ENCODE results near the gene RPRD1A. TPM values are rescaled to one million over a fixed set of nuclear protein-coding genes. Genes with fewer than 3 reads are reported as not detected.
A peak's percentile ranks its signal among the peaks of the same experiment; 100 is the strongest.

The RPRD1A gene
- total RNA-seq, 2 experiments from 2014 or later: 33.5 to 33.9 TPM

DNA sequence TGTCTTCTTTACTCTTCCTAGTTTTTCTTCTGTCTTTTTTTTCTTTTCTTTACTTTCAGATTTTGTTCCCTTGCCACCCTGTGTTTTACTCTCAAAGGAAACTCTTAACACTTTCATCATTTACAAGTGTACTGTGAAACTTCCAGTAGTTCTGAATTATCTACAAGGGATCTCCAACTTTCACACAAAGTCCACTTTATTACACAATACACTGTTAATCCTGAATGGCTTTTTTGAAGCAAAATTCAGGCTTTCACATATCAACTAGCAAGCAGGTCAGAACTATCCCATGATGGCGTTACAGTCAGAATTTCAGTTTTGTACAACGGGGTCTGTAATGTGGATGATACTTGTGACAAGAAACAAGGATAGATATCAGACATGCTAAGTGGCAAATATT lies 60.4 kb downstream of the RPRD1A start:
- H3K27ac Mint-ChIP-seq: no peak overlapping the region
- no peak for DNase-seq
- H3K4me1 Mint-ChIP-seq: peaks cover 6% of the 10 kb centered on the region
- no peaks in the 10 kb centered on the region for H3K9me3 Mint-ChIP-seq
- H3K36me3 Mint-ChIP-seq: peaks cover 1% of the 10 kb centered on the region
- ATAC-seq (ENCODE audit: low read depth): no peak
- POLR2A ChIA-PET: no interaction called here
- no peaks in the 10 kb centered on the region for H3K27me3 Mint-ChIP-seq
- no peak overlapping the region for H3K4me3 Mint-ChIP-seq

DNA sequence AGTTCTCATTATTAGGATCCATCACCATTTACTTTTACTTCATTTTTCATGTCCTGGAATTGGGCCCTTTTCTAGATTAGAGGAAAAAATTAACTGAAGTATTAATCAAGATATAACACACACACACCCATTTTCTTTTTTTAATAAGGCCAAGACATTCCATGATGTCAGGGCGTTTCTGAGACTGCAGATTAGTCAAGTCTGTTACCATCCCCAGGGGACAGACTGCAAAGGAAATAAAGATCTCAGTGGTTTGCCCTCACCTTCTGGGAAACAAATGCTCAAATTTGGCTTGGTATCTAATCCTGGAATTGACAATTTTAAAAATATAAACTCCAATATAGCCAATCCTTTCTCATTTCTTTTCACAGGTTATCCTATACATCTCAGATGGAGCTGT lies 67.4 kb downstream of the RPRD1A start:
- DNase-seq (no peak), ATAC-seq (ENCODE audit: low read depth) (no peak)
- peaks cover 6% of the 10 kb centered on the region for H3K4me1 Mint-ChIP-seq
- H3K9me3 Mint-ChIP-seq: no peaks in the 10 kb centered on the region
- no peak overlapping the region for H3K4me3 Mint-ChIP-seq
- no peak overlapping the region for H3K27ac Mint-ChIP-seq
- H3K27me3 Mint-ChIP-seq: no peaks in the 10 kb centered on the region
- POLR2A ChIA-PET: no interaction called here
- no peaks in the 10 kb centered on the region for H3K36me3 Mint-ChIP-seq

DNA sequence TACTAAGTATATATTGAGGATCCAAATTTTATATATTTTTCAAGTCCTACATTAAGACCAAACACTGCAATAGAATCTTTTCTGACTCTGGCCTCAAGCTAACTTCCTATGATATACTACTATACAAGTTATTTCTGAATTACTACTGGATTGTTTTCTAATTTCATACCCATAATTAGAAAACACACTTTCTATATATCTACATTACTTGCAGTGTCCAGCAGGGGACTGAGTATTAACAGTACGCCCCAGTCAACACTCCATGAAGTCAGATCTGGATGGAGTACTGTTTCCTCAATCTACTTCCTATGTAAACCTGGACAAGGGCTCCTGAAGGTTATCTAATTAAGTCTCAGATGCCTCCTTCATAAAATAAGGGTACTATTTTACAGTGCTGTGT lies 68.4 kb downstream of the RPRD1A start:
- DNase-seq (no peak), ATAC-seq (ENCODE audit: low read depth) (no peak)
- POLR2A ChIA-PET: no interaction called here
- Mint-ChIP-seq H3K36me3 (no peaks in the 10 kb centered on the region), H3K27me3 (no peaks in the 10 kb centered on the region), H3K4me1 (peaks cover 6% of the 10 kb centered on the region), H3K9me3 (no peaks in the 10 kb centered on the region), H3K4me3 (no peak overlapping the region), H3K27ac (no peak overlapping the region)

DNA sequence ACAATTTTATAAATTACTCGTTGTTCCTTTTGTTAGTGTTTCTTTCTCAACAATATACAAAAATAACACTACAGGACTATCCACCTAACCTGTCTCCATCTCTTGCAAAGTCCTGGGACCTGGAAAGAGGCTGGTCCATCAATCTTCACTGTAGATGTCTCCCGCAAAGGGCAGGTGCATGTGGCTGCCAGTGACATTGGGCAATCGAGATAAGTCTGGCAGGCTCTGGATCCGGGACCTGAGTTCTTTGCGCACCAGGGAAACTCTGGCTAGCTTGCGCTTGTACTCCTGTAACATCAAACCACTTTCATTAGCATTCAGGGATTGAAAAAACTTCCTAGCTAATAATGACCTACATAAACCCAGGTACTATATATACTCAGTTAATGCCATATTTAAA lies 74.3 kb downstream of the RPRD1A start:
- Mint-ChIP-seq H3K4me1 (no peaks in the 10 kb centered on the region), H3K36me3 (peaks cover 4% of the 10 kb centered on the region), H3K27ac (no peak overlapping the region), H3K27me3 (no peaks in the 10 kb centered on the region), H3K9me3 (no peaks in the 10 kb centered on the region), H3K4me3 (no peak overlapping the region)
- ATAC-seq (ENCODE audit: low read depth): no peak
- POLR2A ChIA-PET: no interaction called here
- DNase-seq: no peak

DNA sequence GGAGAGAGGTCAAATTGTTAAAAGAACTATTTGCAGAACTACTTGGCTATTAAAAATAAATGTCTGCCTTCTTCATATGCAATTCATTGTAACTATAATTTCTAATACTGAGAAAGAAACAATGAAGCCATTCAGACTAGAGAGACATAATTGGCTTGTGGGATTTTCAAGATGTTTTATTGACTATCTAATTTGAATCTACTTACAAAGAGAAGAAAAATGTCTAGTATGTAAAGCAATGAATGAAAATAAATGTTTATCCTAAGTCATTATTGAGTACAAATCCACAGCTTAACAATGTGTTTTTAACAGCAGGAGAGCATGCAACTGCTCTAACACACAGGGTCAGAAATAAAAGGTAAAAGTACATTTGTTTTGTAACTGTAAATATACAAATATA lies 75.7 kb downstream of the RPRD1A start:
- DNase-seq (no peak), ATAC-seq (ENCODE audit: low read depth) (no peak)
- no peaks in the 10 kb centered on the region for H3K9me3 Mint-ChIP-seq
- no peak overlapping the region for H3K4me3 Mint-ChIP-seq
- H3K27ac Mint-ChIP-seq: no peak overlapping the region
- H3K36me3 Mint-ChIP-seq: peaks cover 6% of the 10 kb centered on the region
- H3K27me3 Mint-ChIP-seq: no peaks in the 10 kb centered on the region
- POLR2A ChIA-PET: no interaction called here
- H3K4me1 Mint-ChIP-seq: no peaks in the 10 kb centered on the region

DNA sequence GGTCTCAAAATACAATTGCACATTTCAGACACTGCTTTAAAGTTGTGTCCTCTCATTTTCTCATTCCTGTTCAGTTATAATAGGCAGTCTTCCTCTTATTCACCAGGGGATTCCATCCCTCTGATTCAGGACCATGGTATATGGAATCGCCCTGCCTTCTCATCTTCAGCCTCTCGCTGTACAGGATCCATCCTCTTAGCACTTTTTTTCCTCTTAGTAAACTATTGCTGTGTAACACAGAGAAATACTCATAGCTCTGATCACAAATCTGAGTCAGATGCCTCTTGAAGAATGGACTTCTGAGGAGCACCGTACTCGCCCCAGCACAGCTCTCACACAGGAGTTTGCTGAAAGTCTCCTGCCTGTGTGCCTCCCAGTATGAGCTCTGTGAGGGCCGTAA lies 83.5 kb downstream of the RPRD1A start:
- POLR2A ChIA-PET: no interaction called here
- H3K36me3 Mint-ChIP-seq: peaks cover 26% of the 10 kb centered on the region
- no peak for ATAC-seq (ENCODE audit: low read depth)
- H3K4me3 Mint-ChIP-seq: no peak overlapping the region
- no peak for DNase-seq
- H3K27me3 Mint-ChIP-seq: no peaks in the 10 kb centered on the region
- H3K27ac Mint-ChIP-seq: no peak overlapping the region
- no peaks in the 10 kb centered on the region for H3K9me3 Mint-ChIP-seq
- H3K4me1 Mint-ChIP-seq: no peaks in the 10 kb centered on the region

DNA sequence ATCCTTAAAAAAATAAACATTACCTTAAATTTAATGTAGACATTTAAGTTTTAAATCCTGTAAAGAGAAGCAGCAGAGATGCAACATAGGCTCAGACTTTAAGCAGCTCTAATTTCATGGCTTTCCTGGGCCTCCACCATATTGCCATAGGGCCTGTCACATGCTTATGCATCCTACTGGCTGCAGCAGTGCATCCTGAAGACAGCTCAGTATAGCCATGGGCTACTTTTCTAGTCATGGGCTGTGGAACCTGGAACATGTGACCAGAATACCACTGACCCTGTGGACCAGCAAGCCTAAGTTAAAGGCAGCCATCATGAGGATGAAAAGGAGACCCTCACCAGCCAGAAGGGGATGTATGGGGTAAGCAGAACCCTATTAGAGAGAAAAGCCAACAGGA lies 84.2 kb downstream of the RPRD1A start:
- Mint-ChIP-seq H3K36me3 (peaks cover 32% of the 10 kb centered on the region), H3K9me3 (no peaks in the 10 kb centered on the region), H3K4me3 (no peak overlapping the region), H3K4me1 (no peaks in the 10 kb centered on the region), H3K27me3 (no peaks in the 10 kb centered on the region), H3K27ac (no peak overlapping the region)
- DNase-seq (no peak), ATAC-seq (ENCODE audit: low read depth) (no peak)
- POLR2A ChIA-PET: no interaction called here

DNA sequence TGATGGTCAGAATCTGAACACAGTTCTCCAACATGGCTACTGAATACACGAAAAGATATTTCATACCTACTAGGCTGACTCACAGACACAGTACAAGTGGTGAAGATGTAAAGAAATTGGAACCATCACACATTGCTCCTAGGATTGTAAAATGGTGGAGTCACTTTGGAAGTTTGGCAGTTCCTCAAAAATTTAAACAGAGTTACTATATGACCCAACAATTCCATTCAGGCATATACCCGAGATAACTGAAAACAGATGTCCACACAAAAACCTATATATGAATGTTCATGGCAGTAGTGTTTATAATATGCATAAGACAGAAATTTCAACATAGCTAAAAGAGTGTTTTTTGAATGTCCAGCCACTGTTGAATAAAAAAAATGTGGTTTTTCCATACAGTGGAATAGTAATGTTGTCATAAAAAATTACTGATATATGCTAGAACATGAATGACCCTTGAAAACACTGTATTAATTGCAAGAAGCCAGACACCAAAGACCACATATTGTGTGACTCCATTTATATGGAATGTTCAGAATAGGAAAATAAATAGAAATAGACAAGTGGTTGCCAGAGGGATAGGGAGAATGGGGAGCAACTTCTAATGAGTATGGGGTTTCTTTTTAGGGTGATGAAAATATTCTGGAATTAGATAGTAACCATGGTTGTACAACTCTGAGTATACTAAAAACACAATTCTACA lies 84.8 kb downstream of the RPRD1A start:
- Mint-ChIP-seq H3K9me3 (no peaks in the 10 kb centered on the region), H3K4me3 (no peak overlapping the region), H3K27ac (no peak overlapping the region), H3K36me3 (peaks cover 36% of the 10 kb centered on the region), H3K27me3 (no peaks in the 10 kb centered on the region), H3K4me1 (no peaks in the 10 kb centered on the region)
- POLR2A ChIA-PET: no interaction called here
- DNase-seq: no peak
- ATAC-seq (ENCODE audit: low read depth): no peak

DNA sequence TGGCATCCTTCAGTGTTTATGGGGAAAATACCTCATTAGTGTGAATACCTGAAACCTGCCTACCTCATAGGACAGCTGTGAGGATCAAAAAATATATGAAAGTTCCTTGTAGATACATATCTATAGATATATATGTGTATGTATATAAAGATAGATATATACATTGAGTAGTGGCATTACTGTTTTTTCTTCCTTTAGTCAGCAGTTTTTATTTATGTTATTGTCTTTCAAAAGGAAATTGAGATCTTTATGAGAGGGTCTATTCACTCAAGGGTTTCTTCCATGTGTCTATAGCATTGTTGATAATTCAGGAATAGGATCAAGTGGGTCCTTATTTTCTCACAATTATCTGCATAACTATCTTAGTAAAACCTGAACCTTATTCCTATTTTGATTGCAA lies 88.2 kb downstream of the RPRD1A start:
- peaks cover 51% of the 10 kb centered on the region for H3K36me3 Mint-ChIP-seq
- no peak for DNase-seq
- H3K4me3 Mint-ChIP-seq: no peak overlapping the region
- POLR2A ChIA-PET: no interaction called here
- H3K4me1 Mint-ChIP-seq: peaks cover 4% of the 10 kb centered on the region
- H3K27ac Mint-ChIP-seq: no peak overlapping the region
- H3K9me3 Mint-ChIP-seq: no peaks in the 10 kb centered on the region
- no peaks in the 10 kb centered on the region for H3K27me3 Mint-ChIP-seq
- no peak for ATAC-seq (ENCODE audit: low read depth)

DNA sequence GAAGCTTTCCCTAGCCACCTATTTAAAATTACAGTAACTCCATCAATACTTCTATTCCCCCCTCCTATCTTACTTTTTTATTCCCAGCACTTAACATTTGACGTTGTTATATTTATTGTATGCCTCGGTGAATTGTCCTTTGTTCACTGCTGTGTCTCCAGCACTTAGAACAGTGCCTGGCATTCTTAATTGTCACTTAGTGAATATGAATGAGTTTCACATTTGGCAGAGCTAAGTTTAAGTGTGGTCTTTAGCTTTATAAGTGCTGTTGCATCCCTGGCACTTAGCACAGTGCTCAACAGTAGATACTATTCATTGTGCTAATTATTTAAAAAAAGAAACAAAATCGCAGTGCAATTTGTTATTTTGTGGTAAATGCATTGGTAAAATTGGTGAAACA lies 93.2 kb downstream of the RPRD1A start:
- POLR2A ChIA-PET: interaction anchor here (2.5 kb wide), 1 partner anchor 155 kb away, joined by 12 read pairs; the partner anchor contains the start of genes ELP2 and SLC39A6
- peaks cover 30% of the 10 kb centered on the region for H3K4me1 Mint-ChIP-seq
- peaks cover 34% of the 10 kb centered on the region for H3K36me3 Mint-ChIP-seq
- DNase-seq (no peak), ATAC-seq (ENCODE audit: low read depth) (no peak)
- H3K9me3 Mint-ChIP-seq: no peaks in the 10 kb centered on the region
- peak overlapping the region; percentile 93 for H3K27ac Mint-ChIP-seq
- no peaks in the 10 kb centered on the region for H3K27me3 Mint-ChIP-seq
- peak overlapping the region; percentile 89 for H3K4me3 Mint-ChIP-seq

DNA sequence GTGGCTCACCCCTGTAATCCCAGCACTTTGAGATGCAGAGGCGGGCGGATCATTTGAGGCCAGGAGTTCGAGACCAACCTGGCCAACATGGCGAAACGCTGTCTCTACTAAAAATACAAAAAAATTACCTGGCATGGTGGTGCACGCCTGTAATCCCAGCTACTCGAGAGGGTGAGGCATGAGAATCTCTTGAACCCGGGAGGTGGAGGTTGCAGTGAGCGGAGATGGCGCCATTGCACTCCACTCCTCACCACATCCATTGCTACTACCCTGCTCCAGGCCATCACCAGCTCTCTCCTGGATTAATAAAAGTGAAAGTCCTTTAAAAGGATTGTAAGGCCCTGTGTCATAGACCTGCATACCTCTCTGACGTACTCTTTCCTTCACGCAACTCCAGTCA lies 93.7 kb downstream of the RPRD1A start:
- H3K9me3 Mint-ChIP-seq: no peaks in the 10 kb centered on the region
- no peak for DNase-seq
- H3K4me1 Mint-ChIP-seq: peaks cover 31% of the 10 kb centered on the region
- no peak for ATAC-seq (ENCODE audit: low read depth)
- peaks cover 32% of the 10 kb centered on the region for H3K36me3 Mint-ChIP-seq
- POLR2A ChIA-PET: interaction anchor here (0.6 to 2.5 kb wide), 3 partner anchors 155 to 629 kb away, joined by 3 to 12 read pairs (median 3); partner anchors contain the start of genes ELP2, SLC39A6 and ZNF24
- no peaks in the 10 kb centered on the region for H3K27me3 Mint-ChIP-seq
- H3K27ac Mint-ChIP-seq: peak overlapping the region; percentile 93
- H3K4me3 Mint-ChIP-seq: peak overlapping the region; percentile 89

DNA sequence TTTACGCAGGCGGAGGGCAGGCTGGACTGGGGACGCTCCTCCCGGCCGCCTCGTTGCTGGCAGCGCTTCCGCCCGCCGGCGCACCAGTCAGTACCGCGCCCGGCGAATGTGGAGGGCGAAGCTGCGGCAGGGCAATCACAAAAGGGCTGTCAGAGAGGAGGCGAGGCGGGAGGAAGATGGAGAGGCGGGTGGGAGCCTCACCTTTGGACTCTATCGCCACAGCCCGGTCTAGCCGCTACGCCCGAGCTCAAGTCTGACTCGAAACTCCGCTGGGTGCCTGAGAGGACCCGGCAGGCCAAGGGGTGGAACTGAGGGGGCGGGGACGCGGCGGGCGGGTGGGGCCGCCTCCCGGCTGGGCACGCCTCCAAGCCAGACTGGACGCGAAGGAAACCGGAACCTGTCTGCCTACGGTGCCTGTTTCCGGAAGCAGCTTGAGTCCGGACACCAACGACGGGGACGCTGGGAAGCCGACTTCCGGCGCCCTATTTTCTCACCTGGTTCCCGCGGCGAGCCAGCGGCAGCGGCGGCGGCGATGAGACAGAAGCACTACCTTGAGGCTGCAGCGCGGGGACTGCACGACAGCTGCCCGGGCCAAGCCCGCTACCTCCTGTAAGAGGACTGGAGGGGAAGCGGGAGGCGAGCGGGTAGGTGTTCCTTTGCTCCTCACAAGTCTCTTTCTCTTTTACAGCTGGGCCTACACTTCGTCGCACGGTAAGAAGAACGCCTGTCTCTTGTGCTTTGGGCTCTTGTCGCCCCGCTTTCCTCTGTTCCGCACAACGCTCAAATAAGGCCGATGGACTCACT lies 95.0 kb downstream of the RPRD1A start, which contains the start of gene RMP24:
Gene RMP24 (plus strand): TSS at position 483 of the 804 bp plus-strand sequence.
- peaks cover 21% of the 10 kb centered on the region for H3K36me3 Mint-ChIP-seq
- ATAC-seq (ENCODE audit: low read depth) (peak; percentile 90), DNase-seq (peak; percentile 92)
- no peaks in the 10 kb centered on the region for H3K9me3 Mint-ChIP-seq
- H3K4me3 Mint-ChIP-seq: peak within 1 kb of the TSS; percentile 89
- H3K27ac Mint-ChIP-seq: peak within 1 kb of the TSS; percentile 93
- peaks cover 35% of the 10 kb centered on the region for H3K4me1 Mint-ChIP-seq
- no peaks in the 10 kb centered on the region for H3K27me3 Mint-ChIP-seq
- POLR2A ChIA-PET: interaction anchor here (0.6 to 2.5 kb wide), 11 partner anchors 9 to 923 kb away, joined by 3 to 12 read pairs (median 4); partner anchors contain the start of genes ELP2, INO80C, SLC39A6 and ZNF24

DNA sequence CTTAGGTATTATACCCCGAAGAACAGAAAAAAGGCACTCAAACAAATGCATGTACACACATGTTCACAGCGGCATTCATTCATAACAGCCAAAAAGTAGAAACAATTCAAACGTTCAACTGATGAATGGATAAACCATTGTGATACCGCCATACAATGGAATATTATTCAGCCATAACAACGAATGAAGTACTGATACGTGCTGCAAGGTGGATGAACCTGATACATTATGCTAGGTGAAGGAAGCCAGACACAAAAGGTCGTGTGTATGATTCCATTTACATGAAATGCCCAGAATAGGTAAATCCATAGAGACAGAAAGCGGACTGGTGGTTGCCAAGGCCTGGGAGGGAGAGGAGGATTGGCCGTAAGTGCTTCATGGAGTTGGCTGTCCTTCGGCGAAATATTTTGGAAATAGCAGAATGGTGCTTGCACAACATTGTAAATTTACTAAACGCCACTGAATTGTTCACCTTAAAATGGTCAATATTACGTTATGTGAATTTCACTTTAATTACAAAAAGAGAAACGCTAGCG lies 95.6 kb downstream of the RPRD1A start:
- H3K36me3 Mint-ChIP-seq: peaks cover 18% of the 10 kb centered on the region
- POLR2A ChIA-PET: interaction anchor here (0.8 to 2.5 kb wide), 7 partner anchors 9 to 923 kb away, joined by 3 to 12 read pairs (median 4); partner anchors contain the start of genes ELP2, INO80C and SLC39A6
- no peaks in the 10 kb centered on the region for H3K27me3 Mint-ChIP-seq
- peak; percentile 0 for ATAC-seq (ENCODE audit: low read depth)
- H3K9me3 Mint-ChIP-seq: no peaks in the 10 kb centered on the region
- H3K4me3 Mint-ChIP-seq: peak overlapping the region; percentile 89
- peak overlapping the region; percentile 93 for H3K27ac Mint-ChIP-seq
- DNase-seq: no peak
- peaks cover 35% of the 10 kb centered on the region for H3K4me1 Mint-ChIP-seq

Data from activated naive CD8-positive, alpha-beta T cell treated with anti-CD3 and anti-CD28 coated beads, Interleukin-2, amount 10 ng/mL, durations not matched to agents 7 days and 5 days (primary cell).